GM15510 (cell line): ENCODE results near the gene COX5B.

Experiments used
- POLR2A ChIP-seq: IDR thresholded peaks from 3 replicates; pipeline ENCODE4 v1.6.1; 2011; ENCODE audit warnings: borderline replicate concordance; ENCODE audit not compliant: insufficient read length; ENCODE audit errors: extremely low read depth

COX5B gene

DNA sequence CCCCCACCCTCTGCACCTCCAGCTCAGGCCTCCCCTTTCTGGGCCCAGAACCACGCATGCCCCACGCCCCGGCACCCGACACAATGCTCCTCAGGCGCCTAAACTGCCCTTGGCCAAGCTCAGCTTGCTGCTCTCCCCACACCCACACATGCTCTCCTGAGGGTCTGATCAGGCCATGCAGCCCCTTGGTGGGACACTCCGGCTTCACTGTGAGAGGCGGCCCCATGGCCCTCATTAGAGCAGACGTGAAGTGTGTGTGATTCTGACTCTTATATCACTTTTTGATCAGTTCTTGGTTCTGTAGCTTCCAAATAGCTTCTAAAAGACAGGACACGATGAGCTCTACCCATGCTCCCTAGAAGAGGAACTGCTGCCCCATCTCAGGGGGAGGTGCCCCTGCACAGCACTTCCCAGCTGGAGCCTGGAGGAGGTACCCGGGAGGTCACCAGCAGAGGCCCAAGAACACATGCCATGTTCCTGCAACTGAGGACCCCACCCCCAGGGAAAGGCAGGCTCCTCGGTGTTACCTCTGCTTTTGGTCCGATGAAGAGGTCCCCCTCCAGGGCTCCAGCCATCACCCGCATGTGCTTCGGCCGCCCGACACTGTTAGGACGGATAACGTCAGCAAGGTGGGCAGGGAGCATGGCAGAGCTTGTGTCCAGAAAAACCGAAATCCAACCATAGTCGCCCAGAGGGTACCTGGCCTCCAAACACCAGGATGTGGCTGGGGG lies 14.3 kb downstream of the COX5B start:
- no peak for TF ChIP-seq POLR2A

DNA sequence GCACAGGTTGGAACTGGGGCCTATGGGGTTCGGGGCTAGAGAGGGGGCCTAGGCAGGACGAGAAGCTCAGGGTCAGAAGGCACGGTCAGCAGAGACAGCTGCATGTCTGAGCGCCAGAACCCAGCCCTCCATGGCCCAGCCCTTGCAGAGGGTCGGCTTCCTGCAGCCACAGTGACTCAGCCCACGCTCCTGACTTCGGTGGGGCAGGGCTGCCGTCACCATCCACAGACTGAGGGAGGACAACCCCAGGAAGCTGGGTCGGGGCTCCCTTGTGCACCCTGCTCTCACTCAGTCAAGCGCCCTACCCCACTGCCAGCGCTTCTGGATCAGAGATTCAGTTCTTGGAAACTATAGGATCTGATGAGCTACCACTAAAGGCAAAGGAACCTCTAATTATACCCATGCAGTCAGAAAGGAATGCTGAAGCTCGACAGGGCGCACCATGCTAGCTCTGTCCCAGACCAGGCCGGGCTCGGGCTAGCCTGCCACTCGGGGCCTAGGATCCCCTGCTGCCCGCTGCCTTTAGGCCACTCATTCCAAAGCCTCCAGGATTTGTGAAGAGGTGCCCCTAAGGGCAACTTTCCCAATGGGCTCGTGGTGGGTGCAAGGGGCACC lies 15.0 kb downstream of the COX5B start:
- no peak for TF ChIP-seq POLR2A

DNA sequence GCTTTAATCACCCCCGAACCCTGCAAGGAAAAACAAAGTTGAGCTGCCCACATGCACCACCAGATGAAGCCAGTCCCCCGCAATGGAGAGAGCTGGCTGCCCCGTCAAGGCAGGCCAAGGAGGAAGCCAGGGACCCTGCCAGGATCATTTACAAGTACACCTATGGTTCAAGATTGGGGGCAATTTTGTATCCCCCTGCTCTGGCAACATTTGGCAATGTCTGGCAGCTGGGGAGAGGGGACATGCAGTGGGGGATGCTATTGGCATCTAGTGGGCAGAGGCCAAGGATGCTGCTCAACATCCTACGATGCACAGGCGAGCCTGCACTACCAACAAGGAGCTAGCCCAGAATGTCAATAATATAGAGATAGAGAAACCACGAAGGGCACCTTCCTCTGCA lies 16.1 kb downstream of the COX5B start:
- no peak for TF ChIP-seq POLR2A

DNA sequence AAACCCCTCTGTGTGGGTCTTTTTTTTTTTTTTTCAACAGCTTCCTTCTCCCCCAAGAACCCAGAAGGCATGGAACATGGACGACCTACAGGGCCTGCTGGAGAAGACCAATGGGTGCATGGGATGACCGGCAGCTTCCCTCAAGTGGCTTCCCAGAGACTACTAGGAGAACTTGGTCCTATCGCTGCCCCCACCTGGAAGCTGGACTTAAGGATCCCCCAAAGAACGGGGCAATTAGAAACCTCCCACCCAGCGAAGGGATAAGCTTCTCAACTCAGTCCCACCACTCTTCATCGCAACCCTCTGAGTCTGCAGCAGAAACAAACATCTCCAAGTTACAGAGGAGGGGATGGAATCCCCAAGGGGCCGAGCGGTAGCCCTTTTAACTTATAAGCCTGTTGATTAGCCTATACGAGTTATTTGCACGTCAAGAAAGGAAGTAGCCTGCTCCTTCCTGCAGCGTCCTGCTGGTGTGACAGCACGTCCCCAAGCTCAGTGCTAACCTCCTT lies 16.6 kb downstream of the COX5B start:
- TF ChIP-seq POLR2A: no peak

DNA sequence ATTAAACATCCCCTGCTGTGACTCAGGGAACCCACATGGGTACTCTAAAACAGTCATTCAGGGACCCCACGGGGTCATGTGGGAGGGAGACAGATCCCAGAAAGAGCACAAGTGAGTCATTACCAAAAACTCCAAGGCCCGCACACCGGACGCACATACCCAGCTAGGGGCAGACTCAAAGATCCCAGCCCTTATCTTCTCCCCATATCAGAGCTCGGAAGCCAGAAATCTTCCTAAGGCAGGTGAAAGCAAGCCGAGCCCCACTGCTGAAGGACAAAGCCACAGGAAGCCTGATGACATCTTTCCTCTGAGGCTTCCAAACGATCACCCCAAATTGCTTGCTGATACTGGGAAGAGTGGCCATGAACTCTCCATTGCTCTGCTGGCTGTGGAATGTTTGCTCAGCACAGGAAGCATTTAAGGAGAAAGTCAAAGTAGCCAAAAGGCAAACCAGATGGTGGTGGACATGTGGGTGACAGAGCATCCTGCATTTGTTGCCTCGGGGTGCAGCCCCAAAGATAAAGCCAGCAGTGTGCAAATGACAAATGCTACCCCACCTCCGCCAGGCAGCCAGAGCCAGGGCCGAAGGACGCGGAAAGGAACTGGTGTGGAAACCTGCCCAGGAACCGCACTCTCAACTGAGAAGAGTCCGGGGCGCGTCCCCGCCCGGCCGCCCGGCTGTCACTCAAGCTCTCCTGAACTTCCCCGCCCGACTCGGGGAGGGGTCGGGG lies 17.2 kb downstream of the COX5B start:
- no peak for TF ChIP-seq POLR2A

DNA sequence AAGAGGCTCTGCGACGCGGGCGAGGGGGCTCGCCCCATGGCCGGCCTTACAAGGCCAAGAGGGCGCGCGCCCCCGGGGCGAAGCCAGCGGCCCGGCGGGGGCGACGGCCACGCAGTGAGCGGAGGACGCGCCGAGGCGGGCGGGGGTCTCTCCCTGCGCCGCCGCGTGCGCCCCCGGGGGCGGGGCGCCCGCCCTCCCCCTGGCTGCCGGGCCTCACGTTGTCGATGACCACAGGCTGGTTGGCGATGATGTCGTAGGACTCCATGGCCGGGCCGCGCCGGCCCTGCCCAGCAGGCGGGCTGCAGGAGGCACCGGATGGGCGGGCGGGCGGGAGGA lies 17.7 kb downstream of the COX5B start:
- TF ChIP-seq POLR2A: no peak

DNA sequence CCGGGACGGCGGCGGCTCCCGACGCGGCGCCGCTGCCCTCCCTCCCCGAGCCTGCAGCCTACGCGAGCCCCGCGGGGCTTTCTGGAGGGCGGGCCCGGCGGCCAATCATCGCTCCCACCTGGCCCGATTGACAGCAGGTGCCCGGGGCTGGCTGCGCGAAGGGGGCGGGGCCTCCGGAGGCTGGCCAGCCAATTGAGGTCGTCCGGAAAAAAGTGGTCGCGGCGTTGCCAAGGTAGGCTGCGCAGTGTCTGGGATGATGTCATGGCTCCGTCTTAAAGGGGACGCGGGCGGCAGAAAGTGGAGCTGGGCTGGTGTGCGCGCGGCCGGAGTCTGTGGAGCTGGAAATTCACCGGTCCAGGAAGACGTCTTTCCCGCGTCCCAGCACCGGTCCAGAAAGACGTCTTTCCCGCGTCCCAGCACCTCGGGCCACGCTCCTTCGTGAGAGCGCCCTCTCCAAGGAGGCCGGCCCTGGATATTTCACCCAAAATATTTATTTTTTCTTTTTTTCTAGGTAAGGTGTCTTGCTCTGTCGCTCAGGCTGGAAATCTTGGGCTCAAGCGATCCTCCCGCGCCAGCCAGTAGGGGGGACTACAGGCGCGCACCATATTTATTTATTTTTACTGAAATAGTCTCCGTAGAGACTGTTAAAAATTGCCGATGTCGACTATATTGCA lies 18.2 kb downstream of the COX5B start, which contains the start of gene ACTR1B:
Gene ACTR1B, minus strand, starts transcription at position 83 of the 674 bp plus-strand sequence. CDS start 154 bp downstream, outside the sequence.
- peak; percentile 60 for TF ChIP-seq POLR2A

DNA sequence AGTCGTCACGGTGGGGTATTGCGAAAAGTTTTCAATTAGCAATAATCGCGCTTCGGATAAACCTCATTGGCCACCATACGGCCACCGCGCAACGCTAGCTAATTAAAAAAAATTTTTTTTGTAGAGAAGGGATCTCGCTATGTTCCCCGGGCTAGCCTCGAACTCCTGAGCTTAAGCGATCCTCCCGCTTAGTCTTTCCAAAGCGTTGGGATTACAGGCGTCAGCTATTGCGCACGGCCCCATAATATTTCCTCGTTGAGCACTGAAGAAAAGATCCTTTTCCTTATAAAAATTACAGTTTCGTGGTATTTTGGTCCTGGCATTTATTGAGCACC lies 18.7 kb downstream of the COX5B start:
- no peak for TF ChIP-seq POLR2A

DNA sequence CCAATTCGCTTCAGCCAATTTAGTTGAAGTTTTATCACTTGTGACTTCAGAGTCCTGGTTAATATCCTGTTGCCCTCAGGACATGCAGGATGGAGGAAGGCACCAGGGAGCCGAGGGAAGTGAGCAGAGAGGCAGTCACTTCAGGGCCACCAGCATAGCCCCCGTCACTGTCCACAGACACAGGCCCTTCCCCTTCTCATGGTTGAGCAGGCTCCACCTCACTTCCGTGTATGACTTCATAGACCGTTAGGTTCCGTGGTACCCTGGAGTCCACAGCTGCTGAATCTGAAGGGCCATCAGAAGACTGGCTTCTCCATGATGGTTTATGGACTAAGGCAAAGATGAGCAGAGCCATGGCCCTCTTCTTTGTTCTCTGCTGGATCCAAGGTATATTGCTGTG lies 23.6 kb downstream of the COX5B start, which contains the start of gene C2orf92:
Gene C2orf92, plus strand, starts transcription at position 266 of the 400 bp plus-strand sequence. Its CDS starts 76 bp downstream, at position 342.
- no peak for TF ChIP-seq POLR2A

DNA sequence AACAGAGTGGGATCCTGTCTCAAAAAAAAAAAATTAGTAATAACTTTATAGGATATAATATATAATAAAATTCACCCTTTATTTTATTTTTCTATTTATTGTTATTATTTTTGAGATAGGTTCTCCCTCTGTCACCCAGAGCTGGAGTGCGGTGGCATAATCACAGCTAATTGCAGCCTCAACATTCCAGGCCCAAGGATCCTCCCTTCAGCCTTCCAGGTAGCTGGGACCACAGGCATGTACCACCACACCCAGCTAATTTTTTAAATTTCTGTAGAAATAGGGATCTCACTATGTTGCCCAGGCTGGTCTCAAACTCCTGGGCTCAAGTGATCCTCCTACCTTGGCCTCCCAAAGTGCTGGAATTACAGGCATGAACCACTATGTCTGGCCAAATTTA lies 24.6 kb downstream of the COX5B start:
- no peak for TF ChIP-seq POLR2A

DNA sequence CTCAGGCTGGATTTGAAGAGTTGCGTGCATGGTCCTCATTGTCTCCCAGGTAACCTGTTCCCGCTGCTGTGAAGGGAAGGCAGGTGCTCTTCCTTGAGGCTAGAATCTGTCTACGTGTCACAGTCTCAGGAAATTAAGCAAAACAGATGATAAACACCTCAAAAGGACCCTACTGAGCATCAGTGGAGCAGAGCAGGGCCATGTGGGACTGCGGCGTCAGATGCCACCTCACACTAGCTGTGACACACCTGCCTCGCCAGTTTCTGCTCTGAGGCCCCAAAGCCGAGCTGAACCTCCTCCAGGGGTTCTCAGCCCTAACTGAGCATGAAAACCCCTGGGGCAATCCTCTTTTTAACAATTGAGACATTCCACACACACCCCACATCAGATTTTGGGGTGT lies 25.7 kb downstream of the COX5B start:
- TF ChIP-seq POLR2A: no peak

DNA sequence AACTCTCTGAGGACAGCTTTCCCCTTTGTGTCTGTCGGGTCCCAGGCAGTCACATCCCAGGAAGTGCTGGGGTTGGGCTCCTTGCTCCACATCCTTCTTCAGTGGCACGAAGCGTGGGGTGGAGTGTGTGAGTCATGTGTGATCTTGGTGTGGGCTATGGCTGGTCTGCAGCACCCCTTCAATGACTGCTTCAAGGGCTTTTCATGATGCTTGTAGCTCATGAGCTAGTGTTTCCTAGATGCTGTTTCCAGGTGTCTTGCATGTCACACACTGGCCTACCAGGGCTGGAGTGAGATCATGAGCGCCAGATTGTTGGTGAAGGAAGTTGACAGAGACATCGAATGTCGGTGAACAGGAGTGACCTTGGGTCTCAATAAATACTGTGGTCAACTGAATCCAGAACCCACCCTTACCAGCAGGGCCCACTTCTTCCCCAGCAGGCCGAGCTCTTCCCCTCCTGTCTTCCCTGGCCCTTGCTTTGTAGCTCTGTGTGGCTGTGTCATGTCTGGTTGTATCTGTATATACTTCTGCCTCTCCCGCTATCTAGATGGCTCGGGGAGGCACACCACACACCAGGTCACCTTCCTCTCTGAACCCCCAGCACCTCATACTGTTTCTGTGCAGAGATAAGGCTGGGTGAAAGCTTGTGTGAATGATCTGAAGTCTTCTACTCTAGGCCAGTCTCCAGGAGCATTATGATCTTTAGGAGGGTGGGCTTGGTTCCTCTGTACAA lies 27.5 kb downstream of the COX5B start:
- TF ChIP-seq POLR2A: no peak

DNA sequence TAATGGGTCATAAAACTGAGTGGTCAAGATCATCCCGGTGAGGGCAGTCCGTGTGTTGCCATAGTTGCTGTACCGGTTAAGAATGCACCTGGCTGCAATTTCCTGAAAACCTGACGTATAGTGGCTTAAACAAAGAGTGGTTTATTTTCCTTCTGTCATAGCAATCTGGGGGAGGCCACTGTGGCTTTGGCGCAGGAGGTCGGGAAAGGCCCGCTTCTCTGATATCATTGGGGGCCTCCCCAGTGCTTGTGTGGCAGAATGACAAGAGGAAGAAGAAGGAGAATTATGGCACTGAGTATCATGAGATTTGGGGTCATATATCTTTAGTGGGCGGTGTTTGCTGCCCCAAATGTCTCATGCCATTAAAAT lies 28.0 kb downstream of the COX5B start:
- no peak for TF ChIP-seq POLR2A

DNA sequence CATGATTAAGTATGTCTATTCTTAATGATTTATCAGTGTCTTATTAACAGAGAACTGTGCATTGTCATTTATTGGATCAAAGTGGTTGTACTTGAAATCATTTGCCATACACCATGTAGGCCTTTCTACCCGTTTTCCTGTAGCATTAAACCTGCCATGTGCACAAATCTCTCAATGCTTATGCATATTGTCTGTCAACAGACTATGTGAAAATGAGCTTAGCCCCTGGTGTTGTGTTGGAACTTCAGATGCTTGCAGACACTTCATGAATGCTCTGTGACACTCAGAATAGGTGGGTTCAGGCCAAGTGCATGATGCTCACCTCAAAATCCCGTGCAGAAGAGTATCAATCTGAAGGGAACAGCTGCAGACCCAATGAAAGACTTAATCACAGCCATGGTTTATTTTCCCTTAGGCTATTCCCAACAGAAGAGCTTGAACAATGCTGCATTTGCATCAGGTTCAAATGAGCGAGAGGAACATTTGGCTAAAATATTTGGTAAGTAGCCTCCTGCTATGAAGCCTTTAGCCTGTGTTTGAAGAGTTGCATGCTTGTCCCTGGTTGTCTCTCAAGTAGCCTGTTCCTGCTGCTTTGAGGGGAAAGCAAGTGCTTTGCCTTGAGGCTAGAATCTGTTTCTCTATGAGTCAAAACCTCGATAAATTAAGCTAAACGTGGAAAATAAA lies 29.7 kb downstream of the COX5B start:
- TF ChIP-seq POLR2A: no peak

DNA sequence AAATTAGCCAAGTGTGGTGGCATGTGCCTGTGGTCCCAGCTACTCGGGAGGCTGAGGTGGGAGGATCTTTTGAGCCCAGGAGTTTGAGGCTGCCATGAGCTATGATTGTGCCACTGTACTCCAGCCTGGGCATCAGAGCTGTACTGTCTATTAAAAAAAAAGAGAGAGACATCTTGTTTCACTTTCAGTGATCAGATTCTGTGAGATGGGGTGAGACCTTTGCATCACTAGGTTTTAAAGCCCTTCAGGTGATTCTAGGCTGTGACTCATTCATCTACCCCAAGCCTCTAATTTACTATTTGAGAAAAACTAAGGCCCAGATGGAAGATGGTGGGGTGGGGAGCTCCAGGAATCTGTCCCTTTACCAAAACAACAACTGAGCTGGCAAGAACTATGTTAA lies 30.8 kb downstream of the COX5B start:
- no peak for TF ChIP-seq POLR2A

DNA sequence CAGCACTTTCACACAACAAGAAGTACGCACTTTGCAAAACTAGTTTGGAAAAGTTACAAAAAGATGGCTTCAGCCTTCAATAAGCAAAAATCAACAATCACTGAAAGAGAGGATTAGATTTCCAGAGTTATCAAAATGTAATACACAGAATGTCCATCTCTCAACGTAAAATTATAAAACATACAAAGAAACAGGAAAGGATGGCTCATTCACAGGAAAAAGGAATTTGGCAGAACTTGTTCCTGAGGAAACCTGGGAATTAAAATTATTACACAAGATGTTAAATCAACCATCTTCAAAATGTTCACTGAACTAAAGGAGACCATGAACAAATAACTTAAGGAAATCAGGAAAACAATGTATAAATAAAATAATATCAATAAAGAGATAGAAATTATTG lies 31.6 kb downstream of the COX5B start:
- TF ChIP-seq POLR2A: no peak
